HL-60 (cell line): ENCODE measurements around the gene LIPN.

Source experiments
- CTCF ChIP-seq: IDR thresholded peaks from one replicate; pipeline ENCODE4 v1.5.1; 2011; ENCODE audit warnings: low read length, control low read depth, inconsistent platforms; ENCODE audit not compliant: insufficient read depth
- GABPA ChIP-seq: IDR thresholded peaks from 2 replicates; pipeline ENCODE4 v1.6.1; 2012; ENCODE audit warnings: low read depth
- POLR2AphosphoS5 ChIP-seq: IDR thresholded peaks from 2 replicates; pipeline ENCODE4 v1.6.1; 2012; ENCODE audit warnings: low read depth
- REST ChIP-seq: IDR thresholded peaks from 2 replicates; pipeline ENCODE4 v1.6.1; 2012; ENCODE audit warnings: low read depth; ENCODE audit not compliant: insufficient replicate concordance

- TF ChIP-seq GABPA, result no peak
- no peak for TF ChIP-seq REST
- no peak for TF ChIP-seq CTCF
- TF ChIP-seq POLR2AphosphoS5, result no peak
Measured at GRCh38 chr10:88735661-88736060, 24.2 kb upstream of the LIPN start.
